GM12801 (cell line): ENCODE measurements around the gene CRACDL.

Source experiments
- TF ChIP-seq, protein P1 (sequence below): IDR thresholded peaks from one replicate; pipeline ENCODE4 v1.5.1; 2011; ENCODE audit warnings: control low read depth; ENCODE audit not compliant: insufficient read length; ENCODE audit errors: extremely low read depth

The CRACDL gene

DNA sequence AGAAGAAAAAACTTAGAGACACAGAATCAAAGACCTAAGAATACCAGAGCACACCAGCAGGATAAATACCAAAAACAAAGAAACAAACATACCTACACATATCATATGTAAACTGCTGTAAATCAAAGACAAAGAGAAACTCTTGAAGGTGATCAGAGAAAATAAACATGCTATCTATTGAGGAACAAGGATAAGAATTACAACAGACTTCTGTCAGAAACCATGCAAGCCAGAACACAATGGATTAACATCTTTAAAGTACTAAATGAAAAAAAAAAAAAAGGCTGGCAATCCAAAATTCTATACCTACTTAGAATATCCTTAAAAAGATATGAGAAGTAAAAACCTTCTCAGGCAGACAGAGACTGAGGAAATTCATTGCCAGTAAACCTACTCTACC, 153.5 kb downstream of the CRACDL start:
- TF ChIP-seq, protein P1, sequence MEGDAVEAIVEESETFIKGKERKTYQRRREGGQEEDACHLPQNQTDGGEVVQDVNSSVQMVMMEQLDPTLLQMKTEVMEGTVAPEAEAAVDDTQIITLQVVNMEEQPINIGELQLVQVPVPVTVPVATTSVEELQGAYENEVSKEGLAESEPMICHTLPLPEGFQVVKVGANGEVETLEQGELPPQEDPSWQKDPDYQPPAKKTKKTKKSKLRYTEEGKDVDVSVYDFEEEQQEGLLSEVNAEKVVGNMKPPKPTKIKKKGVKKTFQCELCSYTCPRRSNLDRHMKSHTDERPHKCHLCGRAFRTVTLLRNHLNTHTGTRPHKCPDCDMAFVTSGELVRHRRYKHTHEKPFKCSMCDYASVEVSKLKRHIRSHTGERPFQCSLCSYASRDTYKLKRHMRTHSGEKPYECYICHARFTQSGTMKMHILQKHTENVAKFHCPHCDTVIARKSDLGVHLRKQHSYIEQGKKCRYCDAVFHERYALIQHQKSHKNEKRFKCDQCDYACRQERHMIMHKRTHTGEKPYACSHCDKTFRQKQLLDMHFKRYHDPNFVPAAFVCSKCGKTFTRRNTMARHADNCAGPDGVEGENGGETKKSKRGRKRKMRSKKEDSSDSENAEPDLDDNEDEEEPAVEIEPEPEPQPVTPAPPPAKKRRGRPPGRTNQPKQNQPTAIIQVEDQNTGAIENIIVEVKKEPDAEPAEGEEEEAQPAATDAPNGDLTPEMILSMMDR = no peak

DNA sequence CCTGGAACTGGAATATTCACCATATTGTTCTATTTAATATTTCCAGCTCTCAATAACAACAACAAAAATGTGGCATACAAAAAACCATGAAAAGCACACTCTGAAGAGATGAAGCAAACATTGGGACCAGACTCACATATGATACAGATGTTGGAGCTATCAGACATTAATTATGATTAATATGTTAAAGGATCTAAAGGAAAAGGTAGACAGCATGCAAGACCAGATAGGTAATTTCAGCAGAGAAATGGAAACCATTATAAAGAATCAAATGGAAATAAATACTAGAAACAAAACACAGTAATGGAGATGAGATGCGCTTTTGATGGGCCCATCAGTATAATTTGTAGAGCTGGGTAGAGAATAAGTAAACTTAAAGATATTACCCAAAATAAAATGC, 154.2 kb downstream of the CRACDL start:
- TF ChIP-seq, protein P1 = no peak

DNA sequence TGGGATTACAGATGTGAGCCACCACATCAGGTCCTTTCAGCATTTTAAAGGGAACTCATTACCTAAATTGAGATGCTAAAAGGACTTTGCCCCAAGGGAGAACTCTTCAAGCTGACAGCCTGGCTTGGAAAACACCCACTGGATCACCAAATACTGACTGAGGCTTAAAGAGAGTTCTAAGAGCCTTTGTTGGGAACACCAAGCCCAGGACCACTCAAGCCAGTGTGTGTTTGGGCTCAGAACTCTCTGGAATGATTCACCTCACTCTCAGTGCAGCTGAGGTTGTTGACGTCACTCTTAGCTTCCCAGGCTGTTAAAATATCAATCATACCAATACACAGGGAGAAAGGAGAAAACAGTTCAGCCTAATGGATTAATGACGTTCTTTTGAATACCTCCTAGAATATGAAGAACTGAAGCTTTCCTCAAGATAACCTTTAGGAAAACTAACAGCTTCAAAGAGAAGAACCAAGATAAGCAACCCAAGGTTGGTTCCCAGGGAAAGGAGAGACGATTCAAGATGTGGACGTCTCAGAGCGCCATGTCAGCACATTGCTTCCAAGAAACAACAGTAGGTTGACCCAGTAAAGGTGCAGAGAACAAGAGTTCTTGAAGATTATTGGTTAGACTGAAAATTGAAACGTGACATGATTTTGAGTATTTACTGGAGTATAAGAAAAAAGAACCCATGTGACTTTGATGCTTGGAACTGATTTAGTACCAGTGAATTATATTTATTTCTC, 157.1 kb downstream of the CRACDL start:
- TF ChIP-seq, protein P1 = no peak

DNA sequence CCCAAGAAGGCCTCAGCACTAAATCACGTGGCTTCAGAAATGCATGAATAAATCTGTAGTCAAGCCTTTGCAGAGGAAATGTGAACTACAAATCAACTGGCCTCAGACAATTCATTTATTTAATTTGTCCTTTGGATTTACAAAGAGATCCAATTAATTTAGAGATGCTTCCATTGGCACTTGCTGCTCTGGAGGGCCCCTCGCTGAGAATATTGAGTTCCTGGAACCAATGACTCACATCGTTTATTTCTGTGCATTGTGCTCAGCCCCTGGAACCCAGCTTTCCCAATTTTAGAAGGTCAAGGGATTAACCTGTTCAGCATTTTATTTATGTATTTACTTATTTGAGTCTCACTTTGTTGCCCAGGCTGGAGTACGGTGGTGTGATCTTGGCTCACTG, 157.9 kb downstream of the CRACDL start:
- TF ChIP-seq, protein P1 = no peak

DNA sequence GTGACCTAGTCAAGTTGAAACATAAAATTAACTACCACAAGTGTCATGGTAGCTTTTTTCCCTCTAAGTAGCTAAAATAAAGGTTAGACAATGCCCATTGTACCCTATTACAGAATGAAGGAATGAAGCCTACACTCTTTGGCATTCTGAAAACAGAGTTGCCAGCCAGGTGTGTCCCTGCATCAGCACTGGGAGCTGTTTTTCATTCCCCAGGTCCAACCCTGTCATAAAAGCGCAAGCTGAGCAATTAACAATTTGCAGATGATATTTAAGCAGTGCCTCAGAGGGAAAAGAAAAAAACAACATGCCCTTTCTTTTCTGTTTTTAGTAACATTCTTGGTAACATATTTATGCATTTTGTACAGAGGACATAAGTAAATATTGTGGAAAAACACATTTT, 158.3 kb downstream of the CRACDL start:
- TF ChIP-seq, protein P1 = no peak

DNA sequence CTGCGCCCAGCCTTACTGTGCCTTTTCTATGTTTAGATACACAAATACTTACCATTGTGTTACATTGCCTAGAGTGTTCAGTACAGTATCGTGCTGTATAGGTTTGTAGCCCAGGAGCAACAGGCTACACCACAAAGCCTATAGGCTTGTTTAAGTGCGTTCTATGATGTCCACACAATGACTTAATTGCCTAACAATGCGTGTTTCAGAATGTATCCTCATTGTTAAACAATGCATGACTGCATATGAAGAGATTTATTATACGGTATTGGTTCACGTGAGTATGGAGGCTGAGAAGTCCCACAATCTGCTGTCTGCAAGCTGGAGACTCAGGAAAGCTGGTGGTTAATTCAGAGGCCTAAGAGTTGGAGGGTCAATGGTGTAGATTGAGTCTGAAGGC, 158.9 kb downstream of the CRACDL start:
- TF ChIP-seq, protein P1 = no peak

DNA sequence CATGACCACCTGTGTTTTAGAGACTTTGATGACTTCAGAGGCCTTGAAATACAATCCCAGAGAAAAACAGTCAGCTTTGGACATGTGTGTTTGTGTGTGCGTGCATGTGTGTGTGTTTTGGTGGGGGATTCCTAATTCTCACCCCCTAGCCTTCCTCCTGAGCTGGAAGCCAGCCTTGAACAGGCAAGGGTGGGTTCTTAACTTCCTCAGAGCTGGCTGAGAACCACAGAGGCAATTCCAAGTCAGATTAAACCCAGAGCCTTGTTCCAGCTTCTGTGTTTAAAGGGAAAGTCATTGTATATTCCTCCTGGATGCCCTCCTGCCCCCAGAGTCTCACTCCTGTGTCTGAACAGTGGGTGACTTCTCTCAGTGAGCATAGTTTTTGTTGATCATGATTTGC, 159.9 kb downstream of the CRACDL start:
- TF ChIP-seq, protein P1 = no peak
